Dedifferentiated amniotic fluid mesenchymal stem cell (primary cell): ENCODE data around the gene CPVL.

Experiments used
- DNase-seq: peaks from one replicate; pipeline ENCODE4 v3.0.0-alpha.2; 2016; ENCODE audit errors: extremely low spot score

Gene CPVL

DNA sequence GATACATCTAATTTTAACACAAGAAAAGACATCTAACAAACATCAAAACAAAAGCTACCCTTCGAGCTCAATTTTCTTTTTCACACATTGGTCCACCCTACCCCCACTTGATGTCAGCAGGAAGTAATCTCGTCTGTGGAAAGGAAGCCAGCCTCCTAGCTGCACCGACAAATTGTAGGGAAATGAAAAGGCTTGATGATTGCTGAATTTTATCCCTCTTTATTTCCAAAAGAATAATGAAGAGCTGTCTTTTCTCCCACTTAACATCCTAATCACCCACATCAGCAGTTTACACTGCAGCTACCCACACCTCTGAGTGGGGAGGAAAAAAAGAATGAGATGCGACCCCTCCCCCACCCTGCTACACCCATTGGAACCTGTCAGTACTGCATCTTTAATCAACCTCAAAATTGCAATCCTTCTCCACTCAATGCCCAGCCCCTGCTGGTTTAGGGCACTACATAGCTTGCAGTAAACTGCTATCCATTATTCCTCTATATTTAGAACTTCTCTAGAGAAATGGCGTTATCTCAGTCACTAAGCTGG, 10.6 kb upstream of the CPVL start:
- no peak for DNase-seq

DNA sequence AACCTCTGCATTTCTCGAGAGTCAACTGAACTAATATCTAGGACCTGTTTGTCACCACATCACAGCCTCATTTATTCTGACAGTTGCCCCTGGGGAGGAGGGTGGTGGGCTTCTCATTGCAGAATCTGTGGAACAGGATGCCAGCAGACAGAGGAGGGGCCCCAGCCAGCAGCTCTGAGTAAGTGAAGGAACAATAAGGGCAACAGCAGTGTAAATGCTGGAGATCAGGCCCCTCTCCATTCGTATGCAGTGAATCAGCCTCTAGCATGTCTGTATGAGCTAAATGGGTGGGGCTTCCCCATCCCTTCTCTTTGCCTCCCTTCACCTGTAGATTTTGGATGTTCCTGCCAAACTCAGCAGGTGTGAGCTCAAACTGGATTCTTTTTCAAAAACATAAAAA, 7.7 kb upstream of the CPVL start:
- DNase-seq: no peak

DNA sequence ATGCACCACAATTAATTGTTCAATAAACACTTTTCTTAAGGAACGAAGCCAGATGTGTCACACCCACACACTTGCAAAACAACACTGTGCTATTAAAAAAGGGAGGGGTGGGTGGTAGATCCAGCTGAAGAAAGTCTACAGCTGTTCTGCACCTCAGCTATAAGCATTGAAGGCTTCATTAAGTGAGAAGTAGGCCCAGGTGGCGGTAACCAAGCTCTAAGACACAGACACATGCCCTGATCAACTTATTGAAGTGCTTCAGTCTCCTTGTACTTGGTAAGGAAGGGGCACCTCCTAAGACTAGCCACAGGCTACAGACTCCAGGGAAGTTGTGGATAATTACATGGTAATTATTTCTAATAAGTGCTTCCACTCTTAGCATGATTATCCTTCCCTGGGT, 4.5 kb upstream of the CPVL start:
- DNase-seq: no peak

DNA sequence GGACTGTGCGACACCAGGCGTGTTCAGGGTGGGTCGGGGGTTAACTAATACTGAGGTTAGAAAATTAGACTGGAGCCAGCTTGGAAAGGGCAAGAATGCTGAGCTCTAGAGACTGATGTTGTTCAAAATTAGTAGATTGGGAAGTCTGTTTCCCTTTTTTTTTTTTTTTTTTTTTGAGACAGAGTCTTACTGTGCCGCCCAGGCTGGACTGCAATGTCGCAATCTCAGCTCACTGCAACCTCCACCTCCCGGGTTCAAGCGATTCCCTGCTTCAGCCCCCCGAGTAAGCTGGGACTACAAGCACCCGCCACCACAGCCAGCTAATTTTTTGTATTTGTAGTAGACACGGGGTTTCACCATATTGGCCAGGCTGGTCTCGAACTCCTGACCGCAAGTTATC, 2.7 kb upstream of the CPVL start:
- no peak for DNase-seq

DNA sequence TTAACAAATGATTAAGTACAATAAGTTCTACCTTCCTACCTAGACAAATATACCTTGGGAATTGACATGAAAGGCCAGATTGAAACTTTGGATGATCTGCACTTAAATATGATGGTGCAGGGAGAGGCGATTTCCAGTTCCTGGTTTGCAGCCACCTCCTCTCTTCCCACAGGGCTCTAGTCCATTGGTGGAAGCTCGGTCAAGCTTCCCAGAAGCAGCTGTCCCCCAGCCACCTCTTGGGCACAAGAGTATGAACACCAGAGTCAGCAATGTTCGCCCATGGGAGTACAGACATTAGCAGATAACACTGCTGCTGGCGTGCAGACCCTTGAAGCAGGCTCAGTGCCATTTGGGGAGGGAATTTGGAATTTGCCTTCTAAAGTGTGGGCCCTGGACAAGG, 1.5 kb upstream of the CPVL start:
- DNase-seq: no peak

DNA sequence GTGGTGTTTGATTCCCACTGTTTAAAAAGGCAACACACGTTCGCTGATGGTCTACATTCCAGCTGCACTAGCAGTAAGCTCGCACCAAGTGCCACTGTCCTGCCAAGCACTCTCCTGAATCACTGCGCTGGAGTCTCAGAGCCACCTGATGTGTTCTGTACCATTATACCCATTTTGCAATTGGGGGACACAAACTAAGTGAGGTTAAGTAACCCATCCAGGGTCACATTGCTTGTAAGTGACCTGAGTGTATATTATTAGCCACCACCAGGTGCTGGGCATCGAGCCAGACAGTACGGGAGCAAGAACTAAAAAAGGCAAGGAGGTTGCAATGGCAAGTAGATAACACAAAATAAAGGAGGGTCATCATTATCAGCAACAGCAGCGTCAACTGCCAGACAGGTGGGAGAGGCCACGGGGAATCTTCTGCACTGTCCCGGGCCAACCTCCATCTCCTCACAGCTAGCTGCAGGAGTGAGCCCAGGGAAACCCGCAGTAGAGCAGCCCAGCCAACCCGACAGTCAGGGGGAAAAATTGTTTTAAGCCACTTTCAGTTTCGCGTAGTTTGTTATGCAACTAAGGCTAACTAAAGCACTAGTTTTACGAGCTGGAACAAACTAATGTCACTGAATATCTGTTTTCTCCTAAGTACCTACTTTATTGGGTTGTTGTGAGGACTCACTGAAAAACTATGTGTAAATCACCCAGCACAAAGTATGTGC, 712 bp upstream of the CPVL start:
- no peak for DNase-seq

DNA sequence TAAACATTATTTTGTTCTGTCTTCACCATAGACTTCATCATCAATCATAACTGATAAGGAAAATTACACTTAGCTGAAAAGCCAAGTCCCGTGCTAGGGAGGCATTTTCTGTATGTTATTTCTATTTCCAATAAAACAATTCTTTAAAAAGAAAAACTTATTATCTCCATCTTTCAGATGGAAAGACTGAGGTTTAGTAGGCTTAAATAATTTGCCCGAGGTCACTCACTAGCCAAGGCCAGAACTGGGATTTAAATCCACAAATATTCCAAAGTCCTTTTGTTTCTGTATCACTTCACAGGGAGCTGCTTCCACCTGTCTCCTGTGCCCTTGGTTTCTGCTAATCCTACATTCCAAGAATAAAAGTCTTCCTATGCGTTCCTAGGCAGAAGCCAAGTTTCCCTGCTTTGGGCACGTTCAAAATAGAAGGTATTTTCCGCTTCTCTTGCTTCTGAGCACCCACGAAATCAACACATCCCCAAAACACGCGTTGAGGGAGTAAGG, 732 bp downstream of the CPVL start:
- no peak for DNase-seq

DNA sequence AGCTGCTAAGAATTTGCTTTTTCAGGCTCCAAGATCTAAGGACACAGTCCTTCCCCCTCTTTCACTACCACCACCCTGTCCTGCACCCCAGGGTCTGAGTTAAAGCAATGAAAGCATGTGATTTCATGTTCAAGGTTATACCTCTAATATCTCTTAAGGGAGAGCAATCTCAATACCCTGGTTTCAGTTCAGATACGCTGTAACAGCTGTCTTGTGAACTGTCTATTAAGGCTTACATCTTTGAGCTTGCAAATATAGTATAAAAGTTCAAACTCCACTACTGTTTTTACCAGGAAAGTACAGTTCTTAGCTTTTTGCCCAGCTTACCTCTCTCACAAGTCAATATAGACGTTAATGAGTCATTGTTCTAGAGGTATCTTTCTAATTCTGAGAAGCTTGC, 2.6 kb downstream of the CPVL start:
- no peak for DNase-seq

DNA sequence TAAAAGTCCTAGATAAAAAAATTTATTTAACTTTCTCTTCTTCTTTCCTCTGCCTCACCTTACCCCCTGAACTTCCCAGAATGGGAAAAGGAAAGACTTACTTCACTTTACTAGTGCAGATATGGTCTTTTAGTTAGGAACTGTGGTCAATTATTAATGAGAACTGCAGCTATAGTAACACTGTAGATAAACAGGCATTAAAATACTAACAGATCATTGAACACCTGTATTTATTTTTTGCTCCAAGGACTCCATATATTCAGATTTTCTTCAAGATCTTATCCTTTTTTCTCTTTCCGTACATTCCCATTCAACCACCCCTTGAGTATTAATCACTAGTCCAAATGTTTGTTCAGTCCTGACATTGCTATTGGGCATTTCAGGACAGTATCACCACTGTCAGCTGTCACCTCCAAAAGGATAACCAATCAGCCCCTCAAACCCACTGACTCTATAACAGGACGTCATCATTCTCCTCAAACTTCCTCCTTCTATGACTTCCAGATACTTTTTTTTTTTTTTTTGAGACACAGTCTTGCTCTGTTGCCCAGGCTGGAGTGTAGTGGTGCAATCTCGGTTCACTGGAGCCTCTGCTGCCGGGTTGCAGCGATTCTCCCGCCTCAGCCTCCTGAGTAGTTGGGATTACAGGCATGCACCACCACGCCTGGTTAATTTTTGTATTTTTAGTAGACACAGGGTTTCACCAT, 4.2 kb downstream of the CPVL start:
- no peak for DNase-seq

DNA sequence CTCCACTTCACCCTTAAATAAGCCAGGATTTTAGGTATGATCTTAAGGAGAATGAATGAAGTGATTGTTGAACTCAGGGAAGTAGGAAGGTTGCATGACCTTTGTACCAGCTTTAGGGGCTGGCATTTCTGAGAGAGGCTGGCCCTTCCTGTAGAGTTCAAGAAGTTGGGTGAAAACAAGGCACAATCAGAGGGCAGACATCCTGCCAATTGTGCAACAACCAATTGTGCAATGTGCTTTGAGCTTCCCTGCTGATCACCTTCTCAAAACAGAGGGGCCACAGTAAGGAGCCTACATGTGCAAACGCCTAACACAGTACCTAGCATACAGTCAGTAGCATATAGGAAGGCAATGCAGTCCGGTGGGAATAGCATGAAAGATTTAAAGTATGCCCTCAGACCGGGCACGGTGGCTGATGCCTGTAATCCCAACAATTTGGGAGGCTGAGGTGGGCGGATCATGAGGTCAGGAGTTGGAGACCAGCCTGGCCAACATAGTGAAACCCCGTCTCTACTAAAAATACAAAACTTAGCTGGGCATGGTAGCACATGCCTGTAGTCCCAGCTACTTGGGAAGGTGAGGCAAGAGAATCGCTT, 5.4 kb downstream of the CPVL start:
- no peak for DNase-seq

DNA sequence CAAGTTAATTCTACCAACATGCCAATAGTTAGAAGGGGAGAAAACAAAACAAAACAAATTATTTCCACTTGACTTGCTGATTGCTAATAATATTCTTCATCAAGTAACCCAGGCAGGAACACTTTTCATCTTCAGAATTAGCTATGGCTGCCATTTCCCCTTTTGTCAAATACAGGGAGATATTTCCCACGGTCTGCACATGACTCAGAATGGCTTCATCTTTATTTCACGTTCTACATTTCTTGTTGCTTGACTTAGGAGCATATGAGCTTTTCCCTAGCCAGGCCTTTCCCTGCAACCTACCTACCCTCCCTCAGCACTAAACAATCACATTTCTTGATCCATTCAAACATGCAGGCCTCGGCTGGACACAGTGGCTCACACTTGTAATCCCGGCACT, 6.5 kb downstream of the CPVL start:
- no peak for DNase-seq

DNA sequence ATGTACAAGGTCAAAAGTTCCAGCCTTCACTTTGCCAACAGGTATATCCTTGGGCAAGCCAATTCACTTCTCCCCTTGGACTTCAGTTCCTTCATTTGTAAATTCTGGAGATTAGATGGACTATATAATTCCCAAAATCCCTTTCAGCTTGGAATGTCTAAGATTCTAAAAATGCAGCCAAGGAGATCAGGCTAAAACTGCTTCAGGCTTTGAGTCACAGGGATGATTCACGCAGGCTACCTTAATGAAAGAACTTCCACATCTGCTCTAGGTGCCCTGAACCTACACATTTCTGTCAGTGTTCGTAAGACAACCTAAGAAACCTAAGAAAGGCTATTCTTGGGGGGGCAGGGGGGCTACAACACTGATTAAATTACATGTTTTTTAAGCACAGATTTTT, 7.1 kb downstream of the CPVL start:
- no peak for DNase-seq

DNA sequence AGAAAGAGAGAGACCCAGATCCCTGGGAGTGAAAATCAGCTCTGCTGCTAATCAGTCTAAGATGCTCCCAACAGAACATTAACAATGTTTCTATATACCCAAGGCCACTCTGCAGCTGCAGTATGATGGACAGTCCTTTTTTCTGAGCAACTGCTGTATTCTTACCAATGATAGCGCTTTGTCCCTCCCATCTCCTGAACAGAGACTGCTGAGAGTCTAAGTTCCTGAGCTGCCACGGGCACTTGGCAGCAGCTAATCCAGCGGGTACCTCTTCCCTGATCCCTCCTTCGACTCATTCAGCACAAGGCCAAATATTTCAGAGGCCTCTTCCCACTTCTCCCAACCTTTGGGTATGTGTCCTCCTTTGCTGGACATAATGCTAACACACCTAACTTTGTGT, 7.7 kb downstream of the CPVL start:
- no peak for DNase-seq

DNA sequence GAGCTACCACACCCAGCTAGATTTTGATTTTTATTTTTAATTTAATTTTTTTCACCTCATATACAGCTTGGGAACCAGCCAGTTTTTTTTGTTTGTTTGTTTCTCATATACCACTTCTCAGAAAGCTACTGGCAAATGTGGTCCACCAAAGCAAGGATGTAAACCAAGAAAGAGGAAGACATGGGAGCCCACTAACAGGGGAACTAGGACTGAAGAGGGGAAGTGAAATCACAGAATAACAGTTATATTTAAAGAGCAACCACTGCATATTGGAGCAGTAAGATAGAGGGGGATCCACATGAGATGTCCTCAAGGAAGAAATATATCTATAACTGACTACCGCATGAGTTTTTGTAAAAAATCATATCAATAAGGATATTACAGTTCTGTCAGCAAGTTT, 10.5 kb downstream of the CPVL start:
- no peak for DNase-seq

DNA sequence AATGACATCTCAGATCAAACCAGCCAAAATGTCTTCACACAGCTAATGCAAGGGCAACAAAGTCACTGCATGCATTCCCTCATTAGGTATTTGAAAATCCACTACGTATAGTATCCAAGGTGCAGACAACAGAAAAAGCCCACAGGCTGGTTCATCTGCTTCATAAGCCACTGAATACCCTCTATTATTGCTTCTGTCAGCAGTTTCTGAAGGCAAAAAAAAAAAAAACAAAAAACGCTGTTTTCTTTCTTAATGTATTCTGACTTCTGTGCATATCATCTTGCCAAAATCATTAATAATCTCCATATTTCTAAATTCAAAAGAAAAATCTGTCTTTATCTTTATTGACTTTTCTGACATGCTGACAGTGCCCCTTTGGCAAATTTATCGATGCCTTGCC, 13.4 kb downstream of the CPVL start:
- no peak for DNase-seq

DNA sequence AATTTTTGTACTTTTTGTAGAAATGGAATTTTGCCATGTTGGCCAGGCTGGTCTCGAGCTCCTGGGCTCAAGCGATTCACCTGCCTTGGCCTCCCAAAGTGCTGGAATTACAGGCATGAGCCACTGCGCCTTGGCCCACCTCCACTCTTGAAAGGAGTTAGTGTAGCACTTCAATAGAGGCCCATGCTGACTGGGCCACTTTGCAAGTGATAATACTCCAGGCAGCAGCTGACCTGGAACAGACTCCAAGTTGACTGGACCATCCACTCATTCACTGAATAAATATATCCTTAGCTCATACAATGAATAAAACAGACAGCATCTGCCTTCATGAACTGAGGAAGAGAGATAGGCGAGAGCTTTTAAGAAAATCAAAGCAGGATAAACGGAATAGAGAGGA, 14.7 kb downstream of the CPVL start:
- no peak for DNase-seq

DNA sequence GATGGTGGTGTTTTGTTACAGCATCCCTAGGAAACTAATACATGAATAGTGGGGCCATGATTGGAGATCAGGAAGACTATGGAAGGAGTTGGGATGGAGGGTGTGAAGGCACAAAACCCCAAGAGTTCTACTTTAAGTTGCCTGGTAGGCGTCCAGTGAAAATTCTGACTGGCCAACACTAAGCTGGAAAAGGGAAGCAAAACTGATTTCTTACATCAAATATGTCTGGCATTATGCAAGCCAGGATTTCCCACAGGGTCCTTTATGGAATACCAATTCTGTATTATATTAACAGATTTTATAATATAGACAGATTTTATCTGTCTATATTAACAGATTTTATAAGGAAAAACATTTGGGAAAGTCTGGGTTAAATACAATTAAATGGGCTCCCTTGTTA, 16.2 kb downstream of the CPVL start:
- no peak for DNase-seq

DNA sequence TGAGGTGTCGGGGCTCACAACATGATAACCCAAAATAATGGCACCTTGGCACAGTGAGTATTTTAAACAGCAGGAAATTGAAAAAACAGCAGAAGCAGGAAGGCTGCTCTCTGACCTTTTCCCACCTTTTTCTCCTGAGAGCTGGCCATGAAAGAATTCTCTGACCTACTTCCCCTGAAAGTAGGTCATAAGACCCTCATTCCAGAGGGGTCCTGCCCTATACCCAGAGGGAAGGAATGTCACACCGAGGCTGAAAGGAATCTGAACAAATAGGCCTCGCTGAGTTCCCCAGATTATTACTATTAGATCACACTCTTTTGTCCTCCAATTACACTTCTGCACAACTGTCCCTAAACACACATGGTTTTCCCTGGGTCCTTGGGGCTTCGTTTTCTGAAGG, 18.8 kb downstream of the CPVL start:
- DNase-seq: no peak

DNA sequence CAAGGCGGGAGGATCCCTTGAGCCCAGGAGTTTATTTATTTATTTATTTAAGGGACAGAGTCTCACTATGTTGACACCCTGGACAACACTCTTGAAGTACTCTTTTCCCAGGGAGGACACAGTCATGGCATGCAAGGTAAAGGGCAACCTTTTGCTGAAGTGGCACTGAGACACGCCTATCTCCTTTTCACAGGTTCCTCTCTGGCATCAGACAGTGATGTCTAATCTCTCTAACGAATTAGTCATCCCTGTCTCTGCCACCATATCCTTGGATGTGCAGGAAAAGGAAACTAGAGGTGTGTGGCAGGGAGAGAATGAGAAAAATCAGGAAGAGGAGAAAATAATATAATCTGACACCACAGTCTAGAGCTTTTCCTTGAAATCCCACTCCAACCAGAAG, 19.5 kb downstream of the CPVL start:
- no peak for DNase-seq

DNA sequence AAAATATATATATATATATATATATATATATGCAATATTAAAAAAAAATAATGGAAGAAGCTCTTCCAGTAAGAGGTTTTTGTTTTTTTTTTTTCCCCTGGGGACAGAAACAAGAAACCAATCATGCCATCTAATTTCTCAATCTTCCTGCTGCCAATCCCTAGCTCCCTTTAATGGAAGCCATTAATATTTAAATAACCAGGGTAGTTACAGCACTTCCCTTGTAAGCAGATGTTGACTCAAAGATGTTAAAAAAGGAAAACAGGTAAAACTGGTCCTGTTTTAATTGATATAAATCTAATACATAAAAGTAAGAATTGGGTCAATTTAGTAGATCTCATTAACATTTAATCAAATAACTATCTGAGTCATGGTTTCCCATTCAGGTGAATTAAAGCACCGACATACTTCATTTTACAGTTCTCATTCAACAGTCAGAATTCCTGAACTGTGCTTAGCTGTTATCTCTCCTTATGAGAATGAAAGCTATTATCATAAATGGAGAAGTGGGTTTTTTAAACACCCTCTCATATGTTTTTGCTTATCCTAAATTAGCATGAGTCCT, 22.6 kb downstream of the CPVL start:
- no peak for DNase-seq

DNA sequence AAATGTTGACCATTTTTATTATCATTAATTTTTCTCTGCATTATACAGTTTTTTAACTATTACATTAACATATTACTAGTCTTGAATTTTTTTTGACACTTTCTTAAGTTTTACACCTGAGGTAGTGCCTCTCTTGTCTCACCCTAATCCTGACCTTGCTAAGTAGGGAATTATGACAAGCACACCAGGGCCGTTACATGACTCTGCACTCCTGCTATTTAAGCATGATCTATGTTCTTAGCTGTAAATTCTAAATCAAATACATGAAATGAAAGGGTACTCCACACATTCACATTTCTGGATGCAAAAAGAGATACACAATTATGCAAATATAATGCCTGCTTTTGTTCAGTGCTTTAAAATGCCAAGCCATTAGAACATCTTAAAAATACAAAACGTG, 23.6 kb downstream of the CPVL start:
- no peak for DNase-seq

DNA sequence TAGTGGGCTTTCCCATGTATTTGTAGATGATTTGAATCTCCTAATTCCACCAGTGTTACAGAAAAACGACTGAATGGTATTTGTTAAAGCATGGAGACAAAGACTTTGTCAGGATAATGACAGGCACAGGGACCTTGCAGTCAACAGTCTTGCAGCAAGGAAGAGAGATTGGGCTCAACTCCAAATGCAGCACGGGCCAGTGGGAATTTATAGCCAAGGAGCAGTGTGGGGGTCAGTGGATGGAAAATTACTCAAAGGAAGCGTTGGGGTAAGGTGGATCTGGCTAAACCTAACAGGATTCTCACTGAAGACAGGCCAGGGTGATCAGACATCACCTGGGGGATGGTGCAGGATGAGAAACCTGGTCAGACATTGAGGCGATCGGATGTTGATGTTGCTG, 24.3 kb downstream of the CPVL start:
- no peak for DNase-seq

DNA sequence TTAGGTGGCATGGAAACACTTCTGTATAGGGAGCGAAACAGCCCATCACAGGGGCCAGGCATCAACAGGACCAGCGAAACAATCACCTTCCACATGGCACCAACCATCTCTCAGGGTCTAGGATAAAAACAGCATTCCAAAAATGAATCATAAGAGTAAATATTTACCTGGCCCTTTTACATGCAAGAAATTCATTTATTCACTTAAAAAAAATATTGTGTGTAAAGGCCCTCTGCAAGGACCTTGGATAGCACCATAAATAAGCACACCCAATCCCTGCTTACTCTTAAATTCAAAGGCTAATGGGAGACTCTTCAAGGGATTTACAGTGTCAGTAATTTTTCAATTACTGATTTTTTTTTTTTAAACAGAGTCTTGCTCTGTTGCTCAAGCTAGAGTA, 25.4 kb downstream of the CPVL start:
- no peak for DNase-seq
